ENCODE measurements around the gene PDE4D. TPM values are rescaled to one million over a fixed set of nuclear protein-coding genes. Genes with fewer than 3 reads are reported as not detected.
A peak's percentile ranks its signal among the peaks of the same experiment; 100 is the strongest.

Gene PDE4D
- polyA plus RNA-seq, 4 donors = 19.4 to 35.9 (median 23.1) TPM

- no peak for DNase-seq (ENCODE audit: low read depth in 4 of 4, low spot score in 2 of 4)
Observed at GRCh38 chr5:59840200-59840601, 53.3 kb downstream of the PDE4D start.

- no peak for DNase-seq (ENCODE audit: low read depth in 4 of 4, low spot score in 2 of 4)
Observed at GRCh38 chr5:59838989-59839388, 54.5 kb downstream of the PDE4D start.

GRCh38 chr5:59838067-59838466, 55.5 kb downstream of the PDE4D start:
- DNase-seq (ENCODE audit: low read depth in 4 of 4, low spot score in 2 of 4) = no peak

- DNase-seq (ENCODE audit: low read depth in 4 of 4, low spot score in 2 of 4) = no peak
Observed at GRCh38 chr5:59837071-59837470, 56.5 kb downstream of the PDE4D start.

- no peak for DNase-seq (ENCODE audit: low read depth in 4 of 4, low spot score in 2 of 4)
Observed at GRCh38 chr5:59835800-59836199, 57.7 kb downstream of the PDE4D start.

- no peak for DNase-seq (ENCODE audit: low read depth in 4 of 4, low spot score in 2 of 4)
Observed at GRCh38 chr5:59833448-59833847, 60.1 kb downstream of the PDE4D start.

GRCh38 chr5:59832577-59833301, 60.8 kb downstream of the PDE4D start:
- DNase-seq (ENCODE audit: low read depth in 4 of 4, low spot score in 2 of 4) = no peak

- no peak for DNase-seq (ENCODE audit: low read depth in 4 of 4, low spot score in 2 of 4)
Observed at GRCh38 chr5:59831326-59832010, 62.1 kb downstream of the PDE4D start.

GRCh38 chr5:59830536-59831200, 62.9 kb downstream of the PDE4D start:
- no peak for DNase-seq (ENCODE audit: low read depth in 4 of 4, low spot score in 2 of 4)

GRCh38 chr5:59829922-59830321, 63.6 kb downstream of the PDE4D start:
- no peak for DNase-seq (ENCODE audit: low read depth in 4 of 4, low spot score in 2 of 4)

- peak in 1 of 4 donors; percentile 57 for DNase-seq (ENCODE audit: low read depth in 4 of 4, low spot score in 2 of 4)
Observed at GRCh38 chr5:59829386-59829785, 64.1 kb downstream of the PDE4D start.

GRCh38 chr5:59828623-59829022, 64.9 kb downstream of the PDE4D start:
- no peak for DNase-seq (ENCODE audit: low read depth in 4 of 4, low spot score in 2 of 4)

- DNase-seq (ENCODE audit: low read depth in 4 of 4, low spot score in 2 of 4) = no peak
Observed at GRCh38 chr5:59826996-59827395, 66.5 kb downstream of the PDE4D start.

- no peak for DNase-seq (ENCODE audit: low read depth in 4 of 4, low spot score in 2 of 4)
Observed at GRCh38 chr5:59823420-59823819, 70.1 kb downstream of the PDE4D start.

- no peak for DNase-seq (ENCODE audit: low read depth in 4 of 4, low spot score in 2 of 4)
Observed at GRCh38 chr5:59819806-59820205, 73.7 kb downstream of the PDE4D start.

GRCh38 chr5:59817536-59817935, 76.0 kb downstream of the PDE4D start:
- no peak for DNase-seq (ENCODE audit: low read depth in 4 of 4, low spot score in 2 of 4)

- DNase-seq (ENCODE audit: low read depth in 4 of 4, low spot score in 2 of 4) = no peak
Observed at GRCh38 chr5:59816654-59817300, 76.7 kb downstream of the PDE4D start.

GRCh38 chr5:59814537-59814872, 79.0 kb downstream of the PDE4D start:
- DNase-seq (ENCODE audit: low read depth in 4 of 4, low spot score in 2 of 4) = no peak

GRCh38 chr5:59813761-59814536, 79.6 kb downstream of the PDE4D start:
- peak in 1 of 4 donors; percentile 65 for DNase-seq (ENCODE audit: low read depth in 4 of 4, low spot score in 2 of 4)

GRCh38 chr5:59810041-59810440, 83.5 kb downstream of the PDE4D start:
- no peak for DNase-seq (ENCODE audit: low read depth in 4 of 4, low spot score in 2 of 4)

GRCh38 chr5:59807806-59808205, 85.7 kb downstream of the PDE4D start:
- DNase-seq (ENCODE audit: low read depth in 4 of 4, low spot score in 2 of 4) = no peak

All from left renal cortex interstitium (tissue), 4 donors.